HG02884 (cell line): Measurements from ENCODE around the gene KRT71.
"Not testable (repeated sequence)": the region's sequence is repeated elsewhere in the genome, so short reads cannot be mapped to it uniquely, and the experiment has no call there.

Source experiments
- ATAC-seq: cut with Tn5 transposase; IDR thresholded peaks from one replicate; pipeline ENCODE4 v1.9.1; 2021; ENCODE audit warnings: mild to moderate bottlenecking, moderate library complexity; ENCODE audit not compliant: unreplicated experiment

The KRT71 gene

DNA sequence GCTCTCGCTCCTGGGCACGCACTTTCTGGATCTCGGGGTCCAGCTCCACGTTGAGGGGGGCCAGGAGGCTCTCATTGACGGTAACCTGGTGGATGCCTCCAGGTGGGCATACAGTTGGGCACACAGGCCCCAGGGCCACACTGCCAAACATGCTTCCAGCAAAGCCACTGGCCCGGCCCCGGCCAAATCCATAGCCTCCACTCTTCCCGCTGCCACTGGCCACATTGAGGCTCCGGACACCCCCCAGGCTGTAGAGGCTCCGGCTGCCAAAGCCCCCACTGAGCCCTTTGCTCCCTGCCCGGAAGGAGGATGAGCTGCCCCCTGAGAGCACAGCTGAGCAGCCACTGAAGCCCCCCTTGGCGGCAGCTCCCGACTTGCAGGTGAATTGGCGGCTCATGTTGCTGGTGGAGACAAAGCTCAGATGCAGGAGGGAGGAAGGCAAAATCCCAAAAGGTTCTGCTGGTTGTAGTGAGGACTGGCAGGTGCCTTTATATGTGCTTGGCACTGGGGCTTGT is at the start of gene KRT71:
KRT71 (minus strand) TSS at position 465 of the 515 bp plus-strand sequence; CDS start at position 397, 68 bp downstream.
- no peak for ATAC-seq

DNA sequence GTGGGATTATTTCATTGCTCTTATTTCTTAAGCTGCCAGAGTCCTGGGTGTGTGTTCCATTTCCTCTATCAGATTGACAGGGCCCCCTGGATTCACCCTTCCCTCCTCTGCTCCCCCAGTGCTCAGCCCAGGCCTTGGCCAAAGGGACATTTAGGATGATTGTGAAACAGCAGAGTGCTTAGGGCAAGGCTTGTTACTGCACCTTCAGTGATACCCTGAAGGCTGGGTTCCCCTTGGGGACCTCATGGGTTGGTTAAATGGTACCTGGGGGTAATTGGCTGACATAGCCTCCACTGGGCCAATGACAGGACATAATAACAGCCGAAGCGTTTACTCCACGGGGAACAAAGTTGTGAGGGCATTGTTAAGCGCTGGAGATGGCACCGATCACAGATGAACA is 49.6 kb upstream of the KRT71 start:
- ATAC-seq = no peak

DNA sequence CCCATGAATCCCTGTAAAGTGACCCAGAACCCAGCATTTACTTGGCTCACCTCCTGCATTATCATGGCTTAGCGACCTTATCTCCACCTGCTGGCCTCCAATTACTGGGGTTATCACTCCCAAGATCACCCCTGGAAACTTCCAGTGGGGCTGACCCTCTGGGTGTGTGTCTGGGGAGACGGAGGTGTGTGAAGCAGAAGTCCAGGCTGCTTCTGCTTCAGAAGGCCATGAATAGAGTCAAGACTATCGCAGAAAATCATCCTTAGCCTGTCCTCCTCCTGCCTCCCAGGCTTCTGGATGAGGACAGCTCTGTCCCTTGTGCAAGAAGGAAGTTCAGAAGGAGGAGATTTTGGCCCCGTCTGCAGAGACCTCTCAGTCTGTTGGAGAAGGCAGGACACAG is 48.7 kb upstream of the KRT71 start:
- no peak for ATAC-seq

DNA sequence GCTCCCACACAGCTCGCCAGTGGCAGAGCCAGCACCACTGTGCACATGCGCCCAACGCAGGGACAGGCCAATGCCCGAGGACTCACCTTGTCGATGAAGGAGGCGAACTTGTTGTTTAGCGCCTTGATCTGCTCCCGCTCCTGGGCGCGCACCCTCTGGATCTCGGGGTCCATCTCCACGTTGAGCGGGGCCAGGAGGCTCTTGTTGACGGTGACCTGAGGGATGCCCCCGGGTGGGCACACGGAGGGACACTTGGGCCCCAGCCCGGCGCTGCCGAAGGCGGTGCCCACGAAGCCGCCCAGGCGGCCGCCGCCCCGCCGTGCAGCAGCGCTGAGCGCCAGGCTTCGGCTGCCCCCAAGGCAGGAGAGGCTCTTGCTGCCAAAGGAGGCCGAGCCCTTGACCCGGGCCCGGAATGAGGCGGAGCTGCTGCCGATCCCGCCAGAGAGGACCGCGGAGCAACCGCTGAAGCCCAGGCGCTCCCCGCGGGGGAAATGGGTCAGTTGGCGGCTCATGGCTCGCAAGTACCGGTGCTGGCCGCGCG is 48.1 kb upstream of the KRT71 start, which contains the start of gene KRT72:
KRT72 (minus strand) TSS at position 523 of the 541 bp plus-strand sequence; CDS start at position 512, 11 bp downstream.
- ATAC-seq = no peak

DNA sequence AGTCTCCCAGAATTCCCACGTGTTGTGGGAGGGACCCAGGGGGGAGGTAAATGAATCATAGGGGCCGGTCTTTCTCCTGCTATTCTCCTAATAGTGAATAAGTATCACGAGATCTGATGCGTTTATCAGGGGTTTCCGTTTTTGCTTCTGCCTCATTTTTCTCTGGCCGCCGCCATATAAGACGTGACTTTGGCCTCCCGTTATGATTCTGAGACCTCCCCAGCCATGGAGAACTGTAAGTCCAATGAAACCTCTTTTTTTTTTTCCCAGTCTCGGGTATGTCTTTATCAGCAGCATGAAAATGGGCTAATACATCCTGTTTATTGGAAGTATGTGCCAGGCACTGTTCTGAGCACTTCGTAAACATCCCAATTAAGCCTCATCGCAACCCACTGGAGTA is 47.5 kb upstream of the KRT71 start:
- ATAC-seq = no peak

GRCh38 chr12:52600071-52600470 is 47.1 kb upstream of the KRT71 start:
- no peak for ATAC-seq

GRCh38 chr12:52598966-52599365 is 46.0 kb upstream of the KRT71 start:
- no peak for ATAC-seq

GRCh38 chr12:52594237-52594636 is 41.3 kb upstream of the KRT71 start:
- ATAC-seq = not testable (repeated sequence)

DNA sequence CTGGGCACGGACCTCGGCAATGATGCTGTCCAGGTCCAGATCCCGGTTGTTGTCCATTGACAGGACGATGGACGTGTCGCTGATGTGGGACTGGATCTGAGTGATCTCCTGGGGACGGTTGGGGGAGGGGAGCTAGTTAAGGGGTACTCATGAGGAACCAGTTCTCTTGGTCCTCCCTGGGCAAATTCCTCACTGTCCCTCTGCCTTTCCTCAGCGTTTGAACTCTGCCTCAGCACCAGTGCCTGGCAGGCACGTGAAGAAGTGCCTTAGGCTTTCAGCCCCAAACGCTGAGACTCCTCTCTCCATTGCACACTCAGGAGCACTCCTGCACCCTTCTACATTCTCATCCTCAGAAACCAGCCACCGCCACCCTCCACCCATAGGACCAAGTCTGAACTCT is 38.6 kb upstream of the KRT71 start:
- ATAC-seq = no peak

- no peak for ATAC-seq
Measured at GRCh38 chr12:52590021-52590420, 37.1 kb upstream of the KRT71 start.

DNA sequence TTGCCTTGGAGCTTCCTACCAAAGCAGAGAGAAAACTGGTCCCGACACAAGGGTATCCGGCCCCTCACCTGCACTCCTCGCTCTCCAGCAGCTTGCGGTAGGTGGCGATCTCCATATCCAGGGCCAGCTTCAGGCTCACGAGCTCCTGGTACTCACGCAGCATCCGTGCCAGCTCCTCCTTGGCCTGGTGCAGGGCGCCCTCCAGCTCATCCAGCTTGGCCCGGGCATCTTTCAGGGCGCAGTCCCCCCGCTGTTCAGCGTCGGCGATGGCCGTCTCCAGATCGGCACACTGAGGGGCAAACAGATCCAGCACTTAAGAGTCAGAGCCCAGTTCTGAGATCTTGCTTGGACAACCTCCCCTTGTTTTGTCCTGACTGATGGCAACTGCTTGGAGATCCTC is 34.6 kb upstream of the KRT71 start:
- ATAC-seq = no peak

DNA sequence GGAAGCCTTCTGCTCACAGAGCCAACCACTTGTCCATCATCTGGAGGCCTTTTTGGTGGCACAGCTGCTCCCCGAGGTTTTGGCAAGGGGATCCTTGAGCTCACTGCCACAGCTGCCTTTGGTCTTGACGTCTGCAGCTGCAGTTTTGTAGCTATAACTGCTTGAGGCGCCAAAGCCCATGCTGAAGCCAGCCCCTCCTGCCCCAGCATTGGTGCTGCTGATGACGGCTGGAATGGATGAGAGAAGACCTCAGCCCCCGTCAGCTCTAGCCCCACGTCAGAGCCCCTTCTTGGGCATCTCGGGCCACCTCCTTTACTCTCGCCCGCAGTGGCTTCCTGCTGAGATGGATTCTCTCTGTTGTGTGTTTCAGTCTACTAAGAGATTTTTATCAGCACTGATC is 33.0 kb upstream of the KRT71 start:
- no peak for ATAC-seq

GRCh38 chr12:52585066-52585465 is 32.1 kb upstream of the KRT71 start:
- no peak for ATAC-seq

- no peak for ATAC-seq
Measured at GRCh38 chr12:52584156-52584682, 31.3 kb upstream of the KRT71 start.

GRCh38 chr12:52582971-52583456 is 30.1 kb upstream of the KRT71 start:
- ATAC-seq = no peak

DNA sequence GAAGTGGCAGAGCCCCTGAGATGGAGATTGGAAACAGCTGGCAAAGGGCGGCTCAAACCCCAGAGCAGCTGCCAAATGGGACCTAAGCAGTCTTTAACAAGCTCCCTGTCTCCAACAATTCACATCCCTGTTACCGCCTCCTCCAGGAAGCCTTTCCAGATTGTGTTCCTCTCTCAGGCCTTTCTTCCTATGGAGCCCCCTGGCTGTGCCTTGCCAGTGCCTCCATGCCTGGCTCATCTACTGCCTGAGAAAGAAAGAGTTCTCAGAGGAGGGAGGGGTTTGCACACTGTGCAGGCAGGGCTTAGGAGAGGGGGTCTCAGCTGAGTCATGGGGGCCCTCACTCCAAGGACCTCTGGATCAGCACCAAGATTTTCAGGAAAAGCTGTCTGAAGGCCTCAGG is 29.5 kb upstream of the KRT71 start:
- ATAC-seq = no peak

GRCh38 chr12:52581481-52581880 is 28.5 kb upstream of the KRT71 start:
- no peak for ATAC-seq

- ATAC-seq = no peak
Measured at GRCh38 chr12:52581066-52581465, 28.1 kb upstream of the KRT71 start.

DNA sequence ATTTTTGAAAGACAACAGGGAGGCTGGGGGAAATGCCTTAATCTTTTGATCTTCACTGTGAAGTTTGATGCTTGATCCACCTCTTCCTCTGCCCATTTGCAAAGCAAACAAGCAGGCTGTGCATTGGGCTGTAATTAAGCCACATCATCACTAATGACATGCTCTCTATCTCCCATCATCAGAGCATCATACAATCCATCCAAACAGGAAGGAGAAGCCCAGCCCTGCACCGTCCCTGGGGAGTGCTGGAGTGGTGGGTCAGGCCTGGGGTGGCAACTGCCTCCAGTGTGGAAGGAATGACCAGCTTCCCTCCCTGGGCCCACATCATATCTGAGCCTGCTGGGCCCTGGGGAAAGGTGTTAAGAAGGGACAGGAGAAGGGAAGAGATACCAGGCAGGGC is 27.6 kb upstream of the KRT71 start:
- no peak for ATAC-seq

DNA sequence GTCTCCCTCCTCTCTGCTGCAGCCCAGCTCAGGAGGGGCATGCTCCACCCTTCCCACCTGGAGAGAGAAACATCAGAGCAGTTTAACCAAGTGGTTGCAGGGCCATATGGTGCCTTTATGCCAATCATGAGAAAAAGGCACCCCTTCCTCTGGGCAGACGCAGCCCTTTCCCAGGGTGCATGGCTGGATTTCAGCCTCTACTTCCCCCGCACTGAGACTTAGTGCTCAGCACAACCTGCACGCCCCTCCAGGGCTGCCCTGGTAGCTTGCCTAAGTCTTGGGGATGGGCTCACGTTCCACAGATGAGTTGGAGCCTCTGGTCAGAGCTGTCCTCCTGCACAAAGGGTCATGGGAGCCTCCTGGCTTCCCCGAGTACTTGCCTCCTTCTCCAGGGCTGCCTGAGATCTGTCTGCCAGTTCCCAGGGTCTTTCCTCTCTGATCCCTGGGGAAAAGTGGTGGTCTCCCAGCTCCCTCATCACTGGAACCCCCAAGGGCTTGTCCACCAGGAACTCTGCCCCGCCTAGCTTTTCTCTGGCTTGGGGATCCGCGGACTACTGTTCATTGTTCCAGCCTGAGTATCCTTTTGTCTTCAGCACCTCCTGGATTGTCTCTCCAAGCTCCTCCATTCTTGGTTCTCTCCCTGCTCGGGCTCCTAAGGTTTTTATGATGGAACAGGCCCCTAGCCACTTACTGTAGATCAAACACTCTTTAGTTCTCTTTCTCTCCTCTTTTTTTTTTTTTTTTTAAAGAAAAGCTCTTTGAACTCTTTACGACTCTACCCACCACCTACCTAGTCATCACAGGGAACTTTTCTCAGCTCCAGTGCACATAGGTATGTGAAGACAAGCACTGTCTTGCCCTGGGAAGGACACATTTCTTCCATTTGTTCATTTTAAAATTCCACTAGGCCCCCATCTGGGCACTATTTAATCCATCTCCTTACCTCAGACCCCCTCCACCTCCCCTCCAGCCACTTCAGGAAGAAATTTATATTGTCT is 26.8 kb upstream of the KRT71 start:
- no peak for ATAC-seq

DNA sequence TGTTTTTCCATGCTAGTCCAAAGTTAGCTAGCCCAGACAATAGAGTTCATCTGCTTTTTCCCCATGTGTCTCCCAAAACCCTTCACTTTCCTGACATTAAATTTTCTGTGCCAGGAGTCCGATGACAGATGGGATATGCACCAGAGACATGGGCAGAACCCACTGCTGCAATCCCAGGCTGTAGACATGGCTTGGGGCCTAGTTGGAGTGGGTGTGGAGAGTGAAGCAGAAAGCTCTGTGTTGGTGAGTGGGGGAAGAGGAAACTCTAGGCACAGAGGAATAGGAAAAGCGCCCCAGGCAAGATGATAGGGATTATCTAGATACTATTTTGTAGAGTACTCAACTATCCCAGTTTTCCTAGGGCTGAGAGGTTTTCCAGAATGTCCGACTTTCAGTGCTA is 25.5 kb upstream of the KRT71 start:
- ATAC-seq = no peak

- no peak for ATAC-seq
Measured at GRCh38 chr12:52577316-52577715, 24.4 kb upstream of the KRT71 start.
